ENCODE measurements around the gene TCOF1.

The TCOF1 gene

GRCh38 chr5:150350524-150351344, 6.8 kb upstream of the TCOF1 start:
- DNase-seq = no peak

DNA sequence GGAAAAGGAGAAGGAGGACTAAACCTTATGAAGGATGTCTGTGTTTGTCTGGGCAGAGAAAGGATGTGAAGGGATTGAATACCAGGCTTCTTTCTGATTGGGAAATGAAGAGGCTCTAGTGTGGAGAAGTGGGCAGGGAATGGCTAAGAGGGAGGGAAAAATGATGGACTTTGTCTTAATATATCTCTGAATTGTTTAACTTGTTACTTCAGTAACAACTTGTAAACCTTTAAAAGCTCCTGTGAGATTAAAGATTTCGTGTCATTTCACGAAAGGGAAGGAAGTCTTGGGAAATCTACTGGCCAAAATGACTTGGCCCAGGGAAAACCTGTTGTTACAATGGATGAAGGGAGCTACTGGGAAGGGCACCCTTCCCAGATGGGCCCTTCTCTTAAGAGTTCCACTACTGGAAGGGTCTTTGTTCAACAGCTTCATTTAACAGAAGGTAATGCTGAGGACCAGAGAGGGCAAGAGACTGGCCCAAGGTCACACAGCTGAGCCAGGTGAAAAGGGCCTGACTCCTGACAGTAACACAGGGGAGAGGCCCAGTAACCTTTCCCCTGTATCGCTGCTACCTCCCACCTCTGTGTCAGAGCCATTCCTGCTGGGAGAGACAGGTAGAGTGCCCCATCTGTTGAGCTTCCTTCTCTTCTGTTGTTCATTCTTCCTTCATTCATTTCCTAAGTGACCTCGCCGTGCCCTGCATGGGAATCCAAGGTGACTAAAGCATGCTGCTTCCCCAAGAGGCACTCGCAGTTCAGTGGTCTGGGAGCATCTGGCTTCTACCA, 5.1 kb upstream of the TCOF1 start:
- DNase-seq = no peak

DNA sequence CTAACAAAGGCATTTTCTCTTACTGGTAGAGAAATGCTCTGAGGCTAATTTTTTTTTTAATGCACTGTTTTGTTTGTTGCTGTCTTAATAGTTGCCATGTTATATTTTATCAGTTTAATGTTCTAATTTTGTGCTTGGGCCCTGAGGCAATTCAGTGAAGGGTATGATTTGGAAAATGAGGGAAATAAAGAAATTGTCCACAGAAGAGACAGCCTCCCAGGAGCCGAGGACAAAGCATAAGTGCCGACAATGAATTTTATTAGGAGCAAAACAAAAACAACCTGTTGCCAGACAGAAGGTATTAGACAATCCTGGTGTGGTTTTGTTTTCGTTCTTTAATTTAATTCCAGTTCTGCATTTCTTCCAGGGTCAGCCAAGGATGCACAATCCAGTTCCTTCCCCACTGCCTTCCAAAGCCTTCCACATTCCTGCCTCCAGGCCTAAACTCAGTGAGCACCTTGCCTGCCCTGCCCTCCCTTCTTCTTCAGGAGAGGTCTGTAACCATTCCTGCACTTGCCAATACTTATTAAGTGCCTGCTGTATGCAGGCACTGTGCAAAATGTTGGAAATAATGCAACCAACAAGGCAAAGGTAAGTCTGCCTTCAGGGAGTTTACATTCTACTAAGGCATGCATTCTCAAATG, 4.3 kb upstream of the TCOF1 start:
- DNase-seq = no peak

GRCh38 chr5:150355791-150356190, 1.7 kb upstream of the TCOF1 start:
- DNase-seq = no peak

GRCh38 chr5:150356575-150357294, 762 bp upstream of the TCOF1 start:
- no peak for DNase-seq

DNA sequence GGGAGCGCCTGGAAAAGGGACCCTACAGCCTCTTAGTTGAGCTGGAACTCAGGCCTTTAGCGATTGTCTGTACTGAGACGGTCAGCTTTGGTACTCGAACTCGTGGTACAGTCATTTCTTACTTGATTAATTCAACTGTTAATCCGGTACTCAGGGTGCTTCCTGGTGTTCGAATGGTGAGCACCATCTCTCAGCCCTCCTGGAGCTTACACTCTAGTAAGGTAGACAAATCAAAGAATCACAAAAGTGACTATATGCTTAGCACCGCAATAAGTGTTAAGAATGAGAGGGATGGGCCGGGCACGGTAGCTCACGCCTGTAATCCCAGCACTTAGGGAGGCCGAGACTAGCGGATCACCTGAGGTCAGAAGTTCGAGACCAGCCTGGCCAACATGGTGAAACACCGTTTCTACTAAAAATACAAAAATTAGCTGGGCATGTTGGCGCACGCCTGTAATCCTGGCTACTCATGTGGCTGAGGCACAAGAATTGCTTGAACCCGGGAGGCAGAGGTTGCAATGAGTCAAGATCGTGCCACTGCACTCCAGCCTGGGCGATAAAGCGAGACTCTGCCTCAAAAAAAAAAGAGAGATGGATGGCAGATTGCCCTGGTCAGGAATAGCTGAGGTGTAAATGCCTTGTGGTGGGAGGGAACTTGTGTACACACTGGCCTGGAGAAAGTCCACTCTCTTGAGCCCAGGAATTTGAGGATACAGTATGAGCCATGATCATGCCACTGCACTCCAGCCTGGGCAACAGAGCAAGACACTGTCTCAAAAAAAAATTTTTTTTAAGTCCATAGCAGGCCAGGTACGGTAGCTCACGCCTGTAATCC, 981 bp downstream of the TCOF1 start:
- peak; percentile 11 for DNase-seq

- DNase-seq = no peak
Observed at GRCh38 chr5:150361301-150361700, 3.8 kb downstream of the TCOF1 start.

DNA sequence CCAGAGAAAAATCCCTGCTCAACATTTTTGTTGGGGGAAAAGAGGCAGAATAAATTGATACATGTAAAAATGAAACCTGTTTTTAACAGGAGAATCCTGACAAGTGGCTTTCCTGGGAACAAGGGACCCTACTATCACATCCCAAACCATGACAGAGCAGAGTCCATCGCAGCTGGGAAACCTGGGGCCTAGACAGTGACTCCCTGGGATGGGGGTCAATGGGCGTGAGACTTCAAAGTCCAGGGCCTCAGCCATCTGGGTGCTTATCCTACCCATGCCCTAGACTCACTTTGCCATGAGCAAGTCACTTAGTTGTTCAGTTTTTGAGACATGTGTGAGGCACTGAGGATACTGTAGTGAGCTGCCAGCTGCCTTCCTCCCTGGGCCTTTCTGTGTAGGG, 5.7 kb downstream of the TCOF1 start:
- no peak for DNase-seq

GRCh38 chr5:150364004-150364403, 6.5 kb downstream of the TCOF1 start:
- no peak for DNase-seq

GRCh38 chr5:150368526-150368925, 11.0 kb downstream of the TCOF1 start:
- no peak for DNase-seq

GRCh38 chr5:150372639-150373038, 15.1 kb downstream of the TCOF1 start:
- no peak for DNase-seq

GRCh38 chr5:150374651-150375050, 17.2 kb downstream of the TCOF1 start:
- no peak for DNase-seq

DNA sequence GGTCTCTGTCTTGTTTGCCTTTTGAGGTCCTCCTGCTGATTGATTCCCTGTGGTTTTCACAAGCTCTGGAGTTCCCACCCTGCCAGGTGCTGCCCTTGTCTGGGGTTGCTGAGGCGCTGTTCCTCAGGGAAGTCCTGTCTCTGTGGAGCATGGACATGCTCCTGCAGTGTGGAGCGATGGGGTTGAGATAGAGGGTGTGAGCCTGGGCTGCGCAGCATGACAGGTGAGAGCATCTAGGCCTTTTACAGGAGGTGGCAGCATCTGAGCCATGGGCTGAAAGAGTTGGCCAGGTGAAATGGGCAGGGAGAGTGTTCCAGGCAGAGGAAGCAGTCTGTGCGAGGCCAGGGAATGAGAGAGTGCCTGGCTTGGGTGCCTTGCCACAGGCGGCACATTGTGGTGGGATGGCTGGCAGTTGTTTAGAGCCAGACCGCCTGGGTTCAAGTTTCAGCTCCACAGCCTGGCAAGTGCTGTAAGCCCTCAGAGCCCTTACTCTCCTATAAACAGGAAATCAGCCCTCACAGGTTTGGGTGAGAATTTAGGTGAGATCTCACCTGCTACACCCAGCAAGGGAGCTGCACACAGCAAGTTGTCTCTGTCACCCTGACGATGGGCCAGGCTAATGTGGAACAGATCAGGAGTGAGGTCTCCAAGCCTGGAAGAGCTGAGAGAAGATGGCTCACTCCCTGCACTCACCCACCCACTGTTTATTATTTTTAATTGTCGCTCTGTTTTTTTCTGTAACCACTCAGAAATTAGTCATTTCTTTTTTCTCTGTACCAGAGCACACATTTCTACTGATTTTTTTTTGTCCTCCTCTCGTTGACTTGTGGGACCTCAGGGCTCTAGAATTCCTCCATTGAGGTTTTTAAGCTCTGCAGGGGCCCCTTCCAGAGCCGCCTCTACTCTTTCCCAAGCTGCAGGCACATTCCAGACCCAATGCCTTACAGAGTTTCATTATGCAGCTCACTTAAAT, 19.6 kb downstream of the TCOF1 start:
- no peak for DNase-seq

GRCh38 chr5:150377964-150378694, 20.6 kb downstream of the TCOF1 start:
- DNase-seq = no peak

GRCh38 chr5:150384701-150385100, 27.2 kb downstream of the TCOF1 start:
- no peak for DNase-seq

GRCh38 chr5:150386024-150386855, 28.7 kb downstream of the TCOF1 start:
- no peak for DNase-seq

- DNase-seq = no peak
Observed at GRCh38 chr5:150389531-150390266, 32.2 kb downstream of the TCOF1 start.

- DNase-seq = no peak
Observed at GRCh38 chr5:150391064-150391834, 33.8 kb downstream of the TCOF1 start.
